ENCODE data around the gene GMNC. TPM values are rescaled to one million over a fixed set of nuclear protein-coding genes. Genes with fewer than 3 reads are reported as not detected.

GMNC gene
- total and polyA plus RNA-seq, 2 of the 13 experiments (the other 11 are each of a cell fraction or from before 2014, with no cell fraction given) = not detected

- Histone ChIP-seq H3K4me1 (ENCODE audit: insufficient read depth, low read length) (no peaks in the 10 kb centered on the region), H4K20me1 (ENCODE audit: insufficient read depth, low read length) (no peaks in the 10 kb centered on the region), H2AFZ (ENCODE audit: low read length) (no peak overlapping the region), H3K4me2 (ENCODE audit: low read depth, low read length) (no peak overlapping the region), H3K4me3 (replicated peaks in 1 of 3; ENCODE audit: insufficient read depth in 1 of 3, low read depth in 2 of 3, low read length in 3 of 3) (no peak overlapping the region), H3K9me3 (ENCODE audit: low read length) (no peaks in the 10 kb centered on the region), H3K79me2 (ENCODE audit: insufficient read depth, low read length) (no peaks in the 10 kb centered on the region), H3K27ac (ENCODE audit: extremely low read length, insufficient read depth, low read length) (no peak overlapping the region), H3K27me3 (ENCODE audit: control insufficient read depth in 1 of 2, insufficient read depth in 2 of 2, low read length in 2 of 2) (no peaks in the 10 kb centered on the region), H3K9ac (ENCODE audit: insufficient read depth, low read depth, low read length) (no peak overlapping the region), H3K36me3 (replicated peaks in 1 of 2; ENCODE audit: control insufficient read depth in 1 of 2, insufficient read depth in 2 of 2, low read length in 2 of 2) (no peaks in the 10 kb centered on the region)
- in situ Hi-C loops (cut with HindIII; ENCODE audit: extremely low pct_ligation_motif_present, low pct_unique_long_range_greater_than_20kb) (no loop called here), intact Hi-C loops (cut with micrococcal nuclease; ENCODE audit: unreplicated experiment) (no loop called here)
- no peak for DNase-seq (ENCODE audit: low spot score)
- TF ChIP-seq SMAD3 (CRISPR knock-in tag; IDR thresholded peaks at IDR 0.05) (no peak), SMYD3 (CRISPR knock-in tag; IDR thresholded peaks at IDR 0.05) (no peak), ZNF891 (CRISPR knock-in tag; IDR thresholded peaks at IDR 0.05) (no peak), ZFYVE20 (CRISPR knock-in tag; IDR thresholded peaks at IDR 0.05; ENCODE audit: borderline replicate concordance, low read depth) (no peak), ZSCAN12 (CRISPR knock-in tag; IDR thresholded peaks at IDR 0.05) (no peak), BORCS8-MEF2B (CRISPR knock-in tag; IDR thresholded peaks at IDR 0.05) (no peak), NFE2 (CRISPR knock-in tag; IDR thresholded peaks at IDR 0.05) (no peak), FLYWCH1 (CRISPR knock-in tag; IDR thresholded peaks at IDR 0.05) (no peak)
- no peak for FAIRE-seq
- CTCF ChIA-PET (ENCODE audit: low intra/inter-chr PET ratio, low total read pairs) = no interaction called here
- ATAC-seq = no peak
- 46% methylated on average over 5 of the region's 5 CpGs for WGBS (ENCODE audit: low lambda C conversion rate)
- no TSS peak for BruUV-seq (replicated peaks)
- POLR2A ChIA-PET = no interaction called here
These were observed 32.5 kb downstream of the GMNC start for GRCh38 chr3:190830031-190830430.

GRCh38 chr3:190826018-190826417 lies 36.5 kb downstream of the GMNC start:
- 2% methylated on average over 2 of the region's 2 CpGs for WGBS (ENCODE audit: low lambda C conversion rate)
- no peak overlapping the region for H3K4me3 ChIP-seq (replicated peaks in 1 of 3; ENCODE audit: insufficient read depth in 1 of 3, low read depth in 2 of 3, low read length in 3 of 3)
- FAIRE-seq (no peak), DNase-seq (ENCODE audit: low spot score) (no peak), ATAC-seq (no peak)
- H4K20me1 ChIP-seq (ENCODE audit: insufficient read depth, low read length) = no peaks in the 10 kb centered on the region
- no TSS peak for BruUV-seq (replicated peaks)
- no peaks in the 10 kb centered on the region for H3K9me3 ChIP-seq (ENCODE audit: low read length)
- H3K4me2 ChIP-seq (ENCODE audit: low read depth, low read length) = no peak overlapping the region
- H3K4me1 ChIP-seq (ENCODE audit: insufficient read depth, low read length) = no peaks in the 10 kb centered on the region
- CTCF ChIA-PET (ENCODE audit: low intra/inter-chr PET ratio, low total read pairs) = no interaction called here
- no peak overlapping the region for H3K9ac ChIP-seq (ENCODE audit: insufficient read depth, low read depth, low read length)
- H3K36me3 ChIP-seq (replicated peaks in 1 of 2; ENCODE audit: control insufficient read depth in 1 of 2, insufficient read depth in 2 of 2, low read length in 2 of 2) = no peaks in the 10 kb centered on the region
- H2AFZ ChIP-seq (ENCODE audit: low read length) = no peak overlapping the region
- no peaks in the 10 kb centered on the region for H3K27me3 ChIP-seq (ENCODE audit: control insufficient read depth in 1 of 2, insufficient read depth in 2 of 2, low read length in 2 of 2)
- in situ Hi-C loops (cut with HindIII; ENCODE audit: extremely low pct_ligation_motif_present, low pct_unique_long_range_greater_than_20kb) = no loop called here
- POLR2A ChIA-PET = no interaction called here
- TF ChIP-seq TEAD2 (CRISPR knock-in tag; IDR thresholded peaks at IDR 0.05) (no peak), NFKBIZ (CRISPR knock-in tag; IDR thresholded peaks at IDR 0.05) (no peak), TOE1 (CRISPR knock-in tag; IDR thresholded peaks at IDR 0.05) (no peak), ZNF546 (CRISPR knock-in tag; conservative IDR thresholded peaks at IDR 0.05) (no peak), RFXANK (CRISPR knock-in tag; IDR thresholded peaks at IDR 0.05) (no peak)
- intact Hi-C loops (cut with micrococcal nuclease; ENCODE audit: unreplicated experiment) = no loop called here
- H3K27ac ChIP-seq (ENCODE audit: extremely low read length, insufficient read depth, low read length) = no peak overlapping the region
- no peaks in the 10 kb centered on the region for H3K79me2 ChIP-seq (ENCODE audit: insufficient read depth, low read length)

Measured in HepG2 (cell line).